Right ventricle myocardium inferior (tissue), 1 donor: ENCODE measurements around the gene CIAO2B. TPM values are rescaled to one million over a fixed set of nuclear protein-coding genes. Genes with fewer than 3 reads are reported as not detected.
"Not testable (repeated sequence)": the region's sequence is repeated elsewhere in the genome, so short reads cannot be mapped to it uniquely, and the experiment has no call there.

ENCODE experiments used
- ATAC-seq: fragments of 200-7000 bp; cut with Tn5 transposase; one replicate; pipeline ENCODE4 v1.9.1; 2020; ENCODE audit warnings: mild to moderate bottlenecking, moderate library complexity
- DNase-seq: peaks from one replicate; pipeline ENCODE4 v3.0.0; 2021; ENCODE audit errors: missing footprints
- intact Hi-C: fragments of 100-400 bp; cut with DNase I; formaldehyde crosslinking; loops from one replicate; pipeline ENCODE4 v1.11.0; 2022
- total RNA-seq: library from RNA; stranded (reverse); fragmentation: NEBNext Ultra II Directional; extraction: Animal tissue kit (Norgen Biotek cat#: 25700); gene quantifications from one replicate; pipeline ENCODE4 v1.2.1, GENCODE V29; 2021
- donor health status: DM: no; HTN: yes; CAD: no; lungs with severe emphysema.

The CIAO2B gene
- total RNA-seq, 1 donor from 2014 or later, result 127 TPM

DNA sequence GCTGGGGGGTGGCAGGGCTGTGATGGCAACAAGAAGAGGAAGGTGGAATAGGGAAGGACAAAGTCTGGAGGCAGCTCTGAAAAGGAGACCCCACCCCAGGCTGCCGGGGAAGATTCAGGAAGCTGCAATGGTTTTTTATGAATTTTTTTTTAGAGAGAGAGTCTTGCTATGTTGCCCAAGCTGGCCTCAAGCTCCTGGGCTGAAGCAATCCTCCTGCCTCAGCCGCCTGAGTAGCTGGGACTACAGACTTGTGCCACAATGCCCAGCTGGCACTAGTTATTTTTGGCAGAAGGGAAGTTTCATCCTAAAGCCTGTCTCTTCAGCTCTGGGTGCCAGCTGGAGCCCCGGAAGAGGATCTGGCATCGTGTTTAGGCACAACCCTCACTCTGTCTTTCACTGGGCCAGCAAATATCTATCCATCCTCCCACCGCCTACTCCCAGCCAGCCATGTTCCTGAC, 25.5 kb upstream of the CIAO2B start:
- DNase-seq (peak; percentile 78), ATAC-seq (peak; percentile 53)
- intact Hi-C loops, result no loop called here

GRCh38 chr16:66958857-66959703, 24.9 kb upstream of the CIAO2B start:
- no peak for ATAC-seq

DNA sequence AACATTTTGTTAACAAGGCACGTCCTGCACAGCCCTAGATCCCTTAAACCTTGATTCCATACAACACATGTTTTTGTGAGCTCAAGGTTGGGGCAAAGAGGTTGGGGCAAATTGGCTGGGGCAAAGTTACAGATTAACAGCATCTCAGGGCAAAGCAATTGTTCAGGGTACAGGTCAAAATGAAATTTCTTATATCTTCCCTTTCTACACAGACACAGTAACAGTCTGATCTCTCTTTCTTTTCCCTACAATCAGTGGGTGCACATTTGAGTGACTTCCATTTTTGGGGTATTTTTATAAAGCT, 21.9 kb upstream of the CIAO2B start:
- ATAC-seq, intact Hi-C loops, DNase-seq: not testable (repeated sequence)

More at GRCh38 chr16:66958857-66959703, 24.9 kb upstream of the CIAO2B start:
- intact Hi-C loops, result no loop called here
- no peak for DNase-seq

GRCh38 chr16:66955363-66956153, 21.4 kb upstream of the CIAO2B start:
- DNase-seq, intact Hi-C loops, ATAC-seq: not testable (repeated sequence)

DNA sequence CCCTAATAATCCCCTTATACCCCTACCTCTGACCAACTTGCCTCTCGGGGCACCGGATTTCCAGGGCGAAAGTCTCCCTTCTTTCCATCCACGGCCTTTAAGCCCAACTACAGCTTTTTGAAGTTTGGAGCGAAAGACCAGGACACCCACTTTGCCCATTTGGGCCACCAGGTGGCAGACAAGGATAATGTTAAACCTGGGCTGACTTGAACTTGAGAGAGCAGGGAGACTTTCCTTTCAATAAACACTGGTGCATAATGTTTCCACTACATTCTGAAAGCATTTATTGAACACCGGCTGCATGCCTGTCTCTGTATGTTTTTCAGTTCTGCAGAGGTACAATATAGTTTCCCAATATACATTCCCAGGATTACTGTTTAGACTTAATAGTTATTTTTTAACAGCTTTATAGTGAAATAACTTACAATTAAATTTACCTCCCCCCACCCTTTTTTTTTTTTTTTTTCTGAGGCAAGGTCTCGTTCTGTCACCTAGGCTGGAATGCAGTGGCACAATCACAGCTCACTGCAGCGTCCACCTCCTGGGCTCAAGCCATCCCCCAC, 20.0 kb upstream of the CIAO2B start:
- intact Hi-C loops, result no loop called here
- DNase-seq (peak; percentile 78), ATAC-seq (peak; percentile 76)

- no peak for ATAC-seq
- no peak for DNase-seq
- intact Hi-C loops, result no loop called here
Measured at GRCh38 chr16:66953462-66954096, 19.4 kb upstream of the CIAO2B start.

DNA sequence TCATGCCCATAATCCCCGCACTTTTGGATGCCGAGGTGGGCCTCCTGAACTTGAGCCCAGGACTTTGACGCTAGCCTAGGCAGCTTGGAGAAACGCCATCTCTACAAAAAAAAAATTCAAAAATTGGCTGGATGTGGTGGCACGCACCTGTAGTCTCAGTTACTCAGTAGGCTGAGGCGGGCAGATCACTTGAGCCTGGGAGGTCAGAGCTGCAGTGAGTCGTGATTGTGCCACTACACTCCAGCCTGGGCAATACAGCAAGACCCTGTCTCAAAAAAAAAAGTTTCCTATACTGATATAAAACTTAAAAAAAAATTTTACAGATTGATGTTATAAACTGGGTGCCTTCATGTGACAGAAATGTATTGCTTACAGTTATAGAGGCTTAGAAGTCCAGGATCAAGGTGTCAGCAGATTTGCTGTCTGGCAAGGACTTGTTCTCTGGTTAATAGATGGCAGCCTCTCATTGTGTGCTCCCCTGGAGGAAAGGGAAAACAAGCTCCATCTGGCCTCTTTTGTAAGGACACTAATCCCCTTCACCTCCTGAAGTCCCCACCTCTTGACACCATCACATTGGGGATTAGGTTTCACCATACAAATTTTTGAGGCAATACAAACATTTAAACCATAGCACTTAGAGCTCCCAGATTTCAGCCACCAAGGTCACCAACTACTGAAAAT, 18.4 kb upstream of the CIAO2B start:
- ATAC-seq (no peak), DNase-seq (no peak)
- intact Hi-C loops, result no loop called here

DNA sequence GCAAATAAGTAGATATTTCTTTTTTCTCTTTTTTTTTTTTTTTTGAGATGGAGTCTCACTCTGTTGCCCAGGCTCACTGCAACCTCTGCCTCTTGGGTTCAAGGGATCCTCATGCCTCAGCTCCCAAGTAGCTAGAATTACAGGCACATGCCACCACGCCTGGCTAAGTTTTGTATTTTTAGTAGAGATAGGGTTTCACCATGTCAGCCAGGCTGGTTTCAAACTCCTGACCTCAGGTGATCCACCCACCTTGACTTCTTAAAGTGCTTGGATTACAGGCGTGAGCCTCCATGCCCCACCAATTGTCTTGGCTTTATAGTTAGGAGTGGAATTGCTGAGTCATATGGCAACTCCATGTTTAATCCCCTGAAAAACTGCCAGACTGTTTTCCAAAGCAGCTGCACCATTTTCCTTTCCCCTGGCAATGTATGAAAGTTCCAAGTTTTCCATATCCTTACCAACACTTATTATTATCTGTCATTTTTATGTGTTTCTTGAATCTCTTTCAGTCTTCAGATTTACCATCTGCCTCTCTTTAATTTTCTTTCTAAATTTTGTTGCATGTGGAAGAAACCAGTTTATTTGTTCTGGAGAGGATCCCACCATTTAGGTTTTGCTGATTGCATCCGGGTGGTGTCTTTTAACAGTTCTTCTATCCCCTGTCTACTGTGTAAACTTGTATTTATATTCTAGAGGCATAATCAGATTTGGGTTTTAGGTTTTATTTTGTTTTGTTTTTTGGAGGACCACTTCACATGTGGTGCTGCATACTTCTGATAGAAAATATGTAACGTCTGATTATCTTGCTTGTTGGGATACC, 17.0 kb upstream of the CIAO2B start:
- intact Hi-C loops, result no loop called here
- ATAC-seq (no peak), DNase-seq (no peak)

GRCh38 chr16:66950437-66950836, 16.2 kb upstream of the CIAO2B start:
- ATAC-seq, result no peak

DNA sequence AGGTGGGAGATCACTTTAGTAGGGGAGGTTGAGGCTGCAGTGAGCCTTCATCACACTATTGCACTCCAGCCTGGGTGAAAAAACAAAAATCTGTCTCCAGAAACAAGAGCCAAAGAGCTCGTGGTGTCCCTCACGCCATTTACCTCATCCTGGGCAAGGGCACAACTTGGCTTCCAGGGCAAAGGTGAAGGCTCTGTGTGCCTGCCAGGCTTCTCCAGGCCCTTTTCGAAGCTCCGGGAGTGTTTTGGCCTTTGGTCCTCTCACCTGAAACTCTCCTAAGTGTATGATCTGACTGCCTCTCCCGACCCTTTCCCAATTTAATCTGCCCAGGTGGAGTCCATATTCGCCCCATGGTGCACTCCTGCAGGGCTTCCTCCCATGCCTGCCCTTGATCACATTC, 15.3 kb upstream of the CIAO2B start:
- intact Hi-C loops, result loop anchor here (10.0 kb wide), 1 partner anchor 445 kb away; the partner anchor contains the start of gene TPPP3
- DNase-seq, result no peak
- ATAC-seq, result no peak

More at GRCh38 chr16:66950437-66950836, 16.2 kb upstream of the CIAO2B start:
- DNase-seq, result no peak
- intact Hi-C loops, result no loop called here

DNA sequence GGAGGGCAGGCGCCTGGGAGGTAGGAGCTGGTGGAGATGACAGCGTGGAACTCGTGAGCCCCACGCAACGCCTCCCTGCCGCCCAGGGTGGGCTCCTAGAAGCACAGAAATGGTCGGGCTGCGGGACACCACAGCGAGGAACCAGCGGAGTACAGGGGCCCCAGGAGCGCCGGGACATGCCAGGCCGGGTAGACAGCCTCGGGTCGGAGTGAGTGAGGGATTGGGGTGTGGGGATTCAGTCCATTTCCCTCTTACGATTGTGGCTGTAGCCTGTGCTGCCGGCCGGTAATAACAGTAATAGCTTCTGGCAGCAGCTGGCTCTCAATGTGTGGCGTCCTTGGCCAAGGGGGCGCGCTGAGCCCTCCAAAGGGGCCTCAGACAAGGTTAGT, 14.6 kb upstream of the CIAO2B start:
- no peak for DNase-seq
- intact Hi-C loops, result loop anchor here (10.0 kb wide), 1 partner anchor 446 kb away; the partner anchor contains the start of gene TPPP3
- ATAC-seq, result peak; percentile 7

DNA sequence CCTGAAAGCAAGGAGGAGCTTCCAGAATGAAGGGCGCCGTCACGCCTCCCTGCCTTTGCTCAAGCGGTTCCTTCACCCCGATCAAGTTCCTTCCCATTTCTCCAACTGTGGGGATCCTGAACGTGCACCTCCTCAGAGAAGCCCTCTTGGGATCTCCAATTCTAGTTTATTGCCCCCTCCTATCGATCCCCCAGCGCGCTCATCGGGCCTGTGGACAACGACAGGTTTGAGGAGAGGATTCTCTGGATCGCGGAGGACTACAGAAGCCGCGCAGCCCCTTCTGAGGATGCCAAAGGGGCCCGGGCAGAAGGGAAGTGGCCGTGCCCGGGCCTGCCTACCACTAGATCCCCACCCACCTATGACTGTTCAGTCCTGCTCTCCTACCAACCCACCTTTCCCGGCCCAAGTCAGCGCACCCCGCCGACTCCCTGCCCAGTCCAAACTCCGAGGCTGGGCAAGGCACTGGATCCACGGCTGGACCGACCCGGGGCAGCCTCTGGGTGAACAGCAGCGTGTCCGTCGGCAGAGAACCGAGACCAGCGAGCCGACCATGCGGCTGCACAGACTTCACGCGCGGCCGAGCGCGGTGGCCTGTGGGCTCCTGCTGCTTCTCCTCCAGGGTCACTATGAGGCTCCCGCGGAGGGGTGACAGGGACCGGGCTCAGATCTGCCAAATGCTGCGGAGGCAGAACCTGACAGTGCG, 14.1 kb upstream of the CIAO2B start:
- intact Hi-C loops, result loop anchor here (10.0 kb wide), 1 partner anchor 447 kb away; the partner anchor contains the start of gene TPPP3
- peak; percentile 27 for ATAC-seq
- no peak for DNase-seq

GRCh38 chr16:66947302-66948065, 13.3 kb upstream of the CIAO2B start:
- intact Hi-C loops, result loop anchor here (10.0 kb wide), 1 partner anchor 447 kb away; the partner anchor contains the start of gene TPPP3
- DNase-seq, result peak; percentile 80
- ATAC-seq, result peak; percentile 74

DNA sequence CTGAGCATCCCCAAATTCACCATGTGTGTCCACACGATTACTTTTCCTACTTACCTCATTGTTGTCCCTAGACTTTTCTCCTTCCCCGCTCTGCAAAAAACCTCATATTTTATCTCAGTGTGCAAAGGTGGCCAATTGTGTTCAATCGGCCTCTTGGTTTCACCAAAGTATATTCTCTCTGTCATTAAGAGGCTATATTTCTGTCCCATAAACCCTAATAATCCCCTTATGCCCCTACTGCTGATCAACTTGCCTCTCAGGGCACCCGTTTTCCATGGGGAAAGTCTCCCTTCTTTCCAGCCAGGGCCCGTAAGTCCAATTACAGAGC, 12.7 kb upstream of the CIAO2B start:
- DNase-seq (no peak), ATAC-seq (no peak)
- intact Hi-C loops, result loop anchor here (10.0 kb wide), 1 partner anchor 448 kb away; the partner anchor contains the start of gene TPPP3

DNA sequence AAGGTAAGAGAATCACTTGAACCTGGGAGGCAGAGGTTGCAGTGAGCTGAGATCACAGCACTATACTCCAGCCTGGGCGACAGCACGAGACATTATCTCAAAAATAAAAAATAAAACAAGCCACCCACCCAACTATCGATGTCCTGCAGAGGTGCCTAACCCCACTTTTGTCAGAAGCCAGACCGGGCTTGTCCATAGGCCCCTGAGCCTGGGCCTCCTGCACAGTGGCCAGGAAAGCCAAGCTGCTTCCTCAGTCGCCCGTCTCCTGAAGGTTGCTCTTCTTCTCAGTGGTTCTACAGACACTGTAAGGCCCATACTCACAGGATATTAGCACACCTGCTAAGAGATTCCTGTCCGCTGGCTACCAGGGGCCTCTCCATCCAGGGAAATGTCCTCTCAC, 12.3 kb upstream of the CIAO2B start:
- ATAC-seq (no peak), DNase-seq (no peak)
- intact Hi-C loops, result loop anchor here (10.0 kb wide), 1 partner anchor 448 kb away; the partner anchor contains the start of gene TPPP3

DNA sequence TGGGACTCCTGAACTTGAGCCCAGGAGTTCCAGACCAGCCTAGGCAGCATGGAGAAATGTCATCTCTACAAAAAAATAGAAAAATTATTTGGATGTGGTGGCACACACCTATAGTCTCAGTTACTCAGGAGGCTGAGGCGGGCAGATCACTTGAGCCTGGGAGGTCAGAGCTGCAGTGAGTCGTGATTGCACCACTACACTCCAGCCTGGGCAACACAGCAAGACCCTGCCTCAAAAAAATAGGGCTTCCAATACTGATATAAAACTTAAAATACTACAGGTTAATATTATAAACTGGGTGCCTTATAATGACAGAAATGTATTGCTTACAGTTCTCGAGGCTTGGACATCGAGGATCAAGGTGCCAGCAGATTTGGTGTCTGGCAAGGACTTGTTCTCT, 11.7 kb upstream of the CIAO2B start:
- no peak for ATAC-seq
- DNase-seq, result no peak

More for the DNA sequence above, 11.7 kb upstream of the CIAO2B start:
- intact Hi-C loops, result loop anchor here (10.0 kb wide), 1 partner anchor 449 kb away; the partner anchor contains the start of gene TPPP3
